ENCODE results near the gene PPP1R12C.
"Not testable (repeated sequence)": the region's sequence is repeated elsewhere in the genome, so short reads cannot be mapped to it uniquely, and the experiment has no call there.

The PPP1R12C gene

DNA sequence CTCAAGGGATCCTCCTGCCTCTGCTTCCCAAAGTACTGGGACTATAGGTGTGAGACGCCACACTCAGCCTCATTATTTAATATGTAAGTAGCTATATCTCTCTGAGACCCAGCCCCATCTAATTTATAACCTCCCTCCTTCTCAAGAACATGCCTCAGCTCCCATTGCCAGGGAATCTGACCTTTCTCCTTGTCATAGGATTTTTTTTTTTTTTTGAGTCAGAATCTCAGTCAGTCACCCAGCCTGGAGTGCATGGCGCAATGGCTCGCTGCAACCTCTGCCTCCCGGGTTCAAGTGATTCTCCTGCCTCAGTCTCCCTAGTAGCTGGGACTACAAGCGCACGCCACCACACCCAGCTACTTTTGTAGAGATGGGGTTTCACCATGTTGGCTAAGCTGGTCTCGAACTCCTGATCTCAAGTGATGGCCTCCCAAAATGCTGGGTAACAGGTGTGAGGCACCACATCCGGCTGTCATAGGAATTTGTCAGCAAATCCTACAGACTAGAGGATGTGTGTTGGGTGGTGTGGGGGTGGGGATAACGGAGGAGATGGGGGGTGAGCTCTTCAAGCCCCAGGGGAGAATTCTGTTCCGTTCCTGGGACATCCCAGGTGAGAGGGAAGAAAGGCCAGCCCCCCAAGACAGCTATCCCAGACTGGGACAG lies 46.8 kb downstream of the PPP1R12C start:
- no peak for DNase-seq

DNA sequence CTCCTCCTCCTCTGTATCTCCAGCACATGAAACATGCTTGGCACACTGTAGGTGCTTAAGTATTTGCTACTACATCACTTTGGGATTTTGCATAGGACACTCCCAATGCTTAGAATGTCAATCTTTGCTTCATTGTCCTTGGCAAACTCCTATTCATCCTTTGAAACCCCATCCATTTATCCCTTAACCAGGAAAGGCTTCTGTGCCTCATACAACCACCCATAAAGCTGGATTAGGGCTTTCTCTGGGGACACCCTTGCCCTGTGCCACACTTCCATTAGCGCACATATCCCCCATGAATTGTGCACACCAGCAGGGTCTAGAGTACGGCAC lies 47.6 kb downstream of the PPP1R12C start:
- no peak for DNase-seq

DNA sequence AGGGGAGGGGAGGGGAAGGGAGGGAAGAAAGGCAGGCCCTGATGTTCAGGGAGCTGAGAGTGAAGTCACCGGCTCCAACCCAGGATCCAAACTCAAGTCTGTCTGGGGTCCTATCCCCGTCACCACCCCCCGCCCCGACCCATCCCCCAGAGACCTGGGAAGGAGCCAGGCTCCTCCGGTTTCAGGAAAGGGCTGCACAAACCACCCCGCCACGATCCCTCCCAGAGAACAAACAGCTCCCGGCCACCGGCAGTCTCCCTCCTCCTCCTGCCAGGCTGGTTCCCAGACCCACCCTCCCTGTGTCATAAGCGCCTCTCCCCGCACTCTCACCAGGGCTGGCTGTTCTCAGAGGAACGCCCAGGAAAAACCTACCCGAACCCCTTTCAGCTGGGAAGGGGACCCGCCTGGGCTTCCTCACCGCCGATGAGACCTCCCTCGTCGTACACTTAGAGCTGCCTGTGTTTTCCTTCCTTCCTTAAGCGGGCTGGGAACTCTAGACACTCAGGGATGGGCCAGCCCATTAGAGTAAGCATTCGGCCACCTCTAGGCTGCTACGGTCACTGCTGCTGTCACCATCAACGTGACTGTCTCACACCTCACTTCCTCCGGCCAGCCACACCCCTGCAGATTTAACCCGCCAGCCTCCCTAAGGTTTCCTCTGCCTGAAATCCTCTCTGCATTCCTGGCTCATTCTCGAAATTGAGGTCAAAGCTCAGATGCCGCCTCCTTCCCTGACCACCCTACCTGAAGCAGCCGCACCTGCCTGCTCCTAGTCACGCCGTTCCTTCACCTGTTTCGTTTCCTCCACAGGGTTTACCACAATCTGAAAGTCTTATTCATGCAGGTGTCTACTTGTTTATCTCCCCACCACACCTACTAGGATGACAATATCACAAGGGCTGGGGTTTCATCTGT lies 48.2 kb downstream of the PPP1R12C start:
- DNase-seq: no peak

DNA sequence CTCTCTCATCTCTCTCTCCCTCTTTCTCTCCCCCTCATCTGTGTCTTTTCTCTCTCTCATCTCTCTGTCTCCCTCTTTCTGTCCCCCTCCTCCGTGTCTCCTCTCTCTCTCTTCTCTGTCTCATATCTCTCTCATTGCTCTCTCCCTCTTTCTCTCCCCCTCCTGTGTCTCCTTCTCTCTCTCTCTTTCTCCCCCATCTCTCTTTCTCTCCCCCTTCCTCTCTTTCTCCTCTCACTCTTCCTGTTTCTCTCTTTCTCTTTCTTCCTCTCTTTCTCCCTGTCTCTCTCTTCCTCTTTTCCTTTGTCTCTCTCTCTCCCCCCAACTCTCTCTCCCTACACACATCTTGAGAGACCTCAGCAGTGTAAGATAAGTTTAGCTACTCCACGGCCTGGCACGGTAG lies 49.6 kb downstream of the PPP1R12C start:
- no peak for DNase-seq

DNA sequence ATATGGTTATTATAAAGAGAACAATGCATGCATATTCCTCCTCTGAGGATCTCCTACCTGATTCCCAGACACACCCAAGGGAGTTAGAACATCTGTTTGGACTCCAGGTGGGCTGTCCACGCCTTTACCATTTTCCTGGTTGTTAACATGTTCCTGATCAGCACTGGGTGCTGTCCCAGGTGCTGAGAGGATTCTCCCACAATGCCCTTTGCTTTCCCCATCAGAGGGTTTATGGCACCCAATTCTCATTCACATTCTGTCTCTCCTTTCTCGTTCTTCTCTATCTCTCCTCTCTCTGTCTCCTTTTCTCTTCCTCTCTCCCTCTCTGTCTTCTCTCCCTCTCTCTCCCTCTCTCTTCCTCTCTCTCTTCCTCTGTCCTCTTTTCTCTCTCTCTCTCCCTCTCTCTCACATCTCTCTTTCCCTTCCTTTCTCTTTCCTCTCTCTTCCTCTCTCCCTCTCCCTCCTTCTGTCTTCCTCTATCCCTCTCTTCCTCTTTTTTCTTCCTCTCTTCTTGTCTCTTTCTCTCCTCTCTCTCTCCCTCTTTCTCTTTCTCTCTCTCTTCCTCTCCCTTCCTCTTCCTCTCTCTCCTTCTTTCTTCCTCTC lies 51.2 kb downstream of the PPP1R12C start:
- DNase-seq: no peak

DNA sequence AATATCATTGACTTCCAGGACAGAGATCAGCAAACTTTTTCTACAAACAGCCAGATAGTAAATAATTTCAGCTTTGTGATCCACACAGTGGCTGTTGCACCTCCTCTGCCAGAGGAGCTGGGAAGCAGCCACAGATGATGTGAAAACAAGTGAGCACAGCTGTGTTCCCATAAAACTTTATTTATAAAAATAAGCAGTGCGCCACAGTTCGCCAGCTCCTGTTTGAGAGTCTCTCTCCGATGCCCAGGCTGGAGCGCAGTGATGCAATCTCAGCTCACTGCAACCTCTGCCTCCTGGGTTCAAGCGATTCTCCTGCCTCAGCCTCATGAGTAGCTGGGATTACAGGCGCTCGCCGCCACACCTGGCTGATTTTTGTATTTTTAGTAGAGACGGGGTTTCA lies 51.9 kb downstream of the PPP1R12C start:
- not testable (repeated sequence) for DNase-seq

DNA sequence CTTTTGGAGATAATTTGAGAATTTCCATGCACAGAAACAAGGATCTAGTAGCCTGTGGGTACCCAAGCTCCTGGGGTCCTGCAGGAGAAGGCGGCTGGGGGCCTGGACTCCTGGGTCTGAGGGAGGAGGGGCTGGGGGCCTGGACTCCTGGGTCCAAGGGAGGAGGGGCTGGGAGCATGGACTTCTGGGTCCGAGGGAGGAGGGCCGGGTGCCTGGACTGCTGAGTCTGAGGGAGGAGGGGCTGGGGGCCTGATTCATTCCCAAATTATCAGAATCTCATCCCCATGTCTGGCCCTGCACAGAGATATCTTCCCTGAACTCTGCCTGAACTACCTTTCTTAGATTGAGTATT lies 54.0 kb downstream of the PPP1R12C start:
- DNase-seq: no peak

DNA sequence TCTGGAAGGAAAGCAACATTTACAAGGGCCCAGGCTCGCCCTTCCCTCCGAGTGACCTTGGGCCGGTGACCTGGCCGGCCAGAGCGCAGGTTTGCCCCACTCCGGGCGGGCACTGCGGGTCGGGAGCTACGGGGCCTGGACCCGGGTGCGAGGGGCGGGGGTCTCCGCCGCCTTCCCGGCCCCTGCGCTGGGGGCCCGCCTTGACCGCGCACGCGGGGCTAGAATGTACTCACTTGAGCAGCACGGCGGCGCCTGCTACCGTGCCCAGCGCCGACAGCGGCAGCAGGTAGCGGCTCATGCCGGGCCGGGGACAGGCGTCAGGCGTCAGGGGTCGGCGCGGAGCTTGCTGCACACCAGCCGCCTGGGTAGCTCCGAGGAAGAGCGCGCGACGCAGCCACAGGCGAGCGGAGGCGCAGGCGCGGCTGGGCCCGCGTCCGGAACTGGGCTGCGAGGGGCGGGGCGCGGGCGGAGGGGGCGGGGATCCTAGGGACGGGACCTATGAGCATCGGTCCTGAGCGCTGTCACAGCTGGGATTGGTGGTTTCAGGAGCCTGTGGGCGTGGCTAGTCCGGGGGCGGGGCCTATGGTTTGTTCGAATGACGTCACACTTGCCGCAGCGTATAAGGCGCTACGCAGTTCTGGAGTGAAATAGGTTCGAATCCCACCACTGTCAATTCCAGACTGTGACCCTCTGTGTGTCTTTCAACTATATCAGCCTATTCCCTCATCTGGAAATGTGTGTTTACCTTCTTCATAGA lies 54.5 kb downstream of the PPP1R12C start, which contains the start of gene RDH13:
Gene RDH13, minus strand, starts transcription at position 414 of the 757 bp plus-strand sequence. Its CDS starts 116 bp downstream, at position 298.
- peak; percentile 99 for DNase-seq

DNA sequence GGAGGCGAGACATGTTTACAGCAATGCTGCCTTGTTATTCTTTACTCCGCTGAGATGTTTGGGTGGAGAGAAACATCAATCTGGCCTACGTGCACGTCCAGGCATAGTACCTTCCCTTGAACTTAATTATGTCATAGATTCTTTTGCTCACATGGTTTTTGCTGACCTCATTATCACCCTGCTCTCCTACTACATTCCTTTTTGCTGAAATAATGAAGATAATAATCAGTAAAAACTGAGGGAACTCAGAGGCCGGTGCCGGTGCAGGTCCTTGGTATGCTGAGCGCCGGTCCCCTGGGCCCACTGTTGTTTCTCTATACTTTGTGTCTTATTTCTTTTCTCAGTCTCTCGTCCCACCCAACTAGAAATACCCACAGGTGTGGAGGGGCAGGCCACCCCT lies 57.1 kb downstream of the PPP1R12C start:
- DNase-seq: not testable (repeated sequence)

DNA sequence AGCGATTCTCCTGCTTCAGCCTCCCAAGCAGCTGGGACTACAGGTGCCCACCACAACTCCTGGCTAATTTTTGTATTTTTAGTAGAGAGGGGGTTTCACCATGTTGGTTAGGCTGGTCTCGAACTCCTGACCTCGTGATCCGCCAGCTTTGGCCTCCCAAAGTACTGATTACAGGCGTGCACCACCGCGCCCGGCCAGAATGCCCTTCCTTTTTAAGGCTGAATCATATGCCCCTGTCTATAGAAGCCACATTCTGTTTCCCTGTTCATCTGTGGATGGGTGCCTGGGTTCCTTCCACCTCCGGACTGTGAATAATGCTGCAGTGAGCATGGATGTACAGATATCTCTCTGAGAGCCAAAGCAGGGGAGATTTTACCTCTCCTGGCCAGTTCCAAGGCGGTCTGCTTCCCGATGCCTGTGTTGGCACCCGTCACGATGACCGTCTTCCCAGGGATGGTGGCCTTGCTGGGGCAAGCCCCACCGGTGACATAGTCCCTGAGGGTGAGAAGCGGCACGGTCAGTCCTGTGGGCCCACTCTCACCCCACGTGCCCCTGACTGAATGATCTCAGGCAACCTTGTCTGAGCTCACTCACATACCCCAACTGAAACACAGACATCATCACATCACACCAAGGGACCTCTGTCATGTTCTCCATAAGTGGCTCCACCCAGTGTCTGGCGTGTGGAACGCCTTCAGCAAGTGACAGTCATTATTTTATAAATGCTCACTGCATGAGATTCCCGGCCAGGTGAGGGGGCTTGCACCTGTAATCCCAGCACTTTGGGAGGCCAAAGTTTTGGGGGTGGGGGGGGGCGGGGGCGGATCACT lies 58.4 kb downstream of the PPP1R12C start:
- DNase-seq: no peak

DNA sequence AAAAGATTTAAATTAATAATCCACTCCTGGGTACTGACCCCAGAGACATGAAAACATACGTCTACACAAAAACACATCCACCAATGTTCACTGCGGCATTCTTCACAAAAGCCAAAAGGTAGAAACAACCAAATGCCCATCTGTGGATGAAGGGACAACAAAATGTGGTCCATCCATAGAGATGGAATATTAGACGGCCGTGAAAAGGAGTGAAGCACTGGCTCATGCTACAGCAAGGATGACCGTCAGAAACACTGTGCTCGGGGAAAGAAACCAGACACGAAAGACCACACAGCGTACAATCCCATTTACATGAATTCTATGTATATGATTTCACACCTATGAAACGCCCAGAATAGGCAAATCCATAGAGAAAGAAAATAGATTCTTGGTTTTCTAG lies 60.6 kb downstream of the PPP1R12C start:
- no peak for DNase-seq

DNA sequence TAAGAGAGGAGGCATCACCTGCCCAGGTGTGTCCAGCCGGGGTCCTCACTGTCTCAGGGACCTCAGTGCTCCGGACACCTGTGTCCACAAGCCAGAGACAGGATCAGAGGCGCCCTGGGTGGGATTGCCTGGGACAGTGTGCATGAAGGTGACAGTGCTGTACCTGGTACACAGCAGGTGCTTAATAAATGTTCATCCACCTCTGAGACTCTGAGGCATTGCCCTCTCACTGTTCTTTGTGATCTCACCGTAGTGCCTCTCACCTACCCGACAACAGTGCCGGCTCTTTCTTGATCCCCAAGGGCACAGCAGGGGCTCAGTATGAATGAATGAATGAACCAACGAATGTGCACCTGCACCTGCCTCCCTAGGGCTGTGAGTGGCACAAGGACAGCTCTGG lies 63.7 kb downstream of the PPP1R12C start:
- no peak for DNase-seq

DNA sequence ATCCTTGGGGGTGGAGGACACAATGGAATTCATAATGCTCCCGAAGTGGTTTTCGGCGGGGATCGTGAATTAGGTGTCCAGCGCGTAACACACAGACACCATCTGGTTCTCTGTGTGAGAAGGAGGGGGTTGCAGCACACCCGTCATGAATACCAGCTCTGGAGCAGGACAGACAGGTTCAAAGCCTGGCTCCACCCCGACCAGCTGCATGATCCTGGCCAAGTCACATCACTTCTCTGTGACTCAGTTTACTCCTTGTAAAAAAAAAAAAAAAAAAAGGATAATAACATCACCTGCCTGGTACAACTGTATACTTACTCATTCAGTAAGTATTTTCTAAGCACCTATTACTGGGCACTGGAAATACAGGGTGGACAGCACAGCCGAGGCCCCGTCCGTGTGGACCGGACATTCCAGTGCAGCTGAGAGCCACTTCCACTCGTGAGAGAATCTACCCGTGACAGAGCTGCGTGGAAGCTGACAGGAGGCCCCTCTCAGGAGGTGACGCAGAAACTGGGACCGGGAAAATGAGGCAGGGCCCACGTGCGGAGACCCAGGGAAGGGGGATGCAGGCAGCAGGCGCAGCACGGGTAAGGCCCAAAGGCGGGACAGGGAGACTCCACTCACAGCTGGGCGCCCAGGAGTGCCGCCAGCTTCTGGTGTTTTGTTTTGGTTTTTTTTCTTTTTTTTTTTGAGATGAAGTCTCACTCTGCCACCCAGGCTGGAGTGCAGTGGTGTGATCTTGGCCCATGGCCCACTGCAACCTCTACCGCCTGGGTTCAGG lies 66.5 kb downstream of the PPP1R12C start:
- no peak for DNase-seq

DNA sequence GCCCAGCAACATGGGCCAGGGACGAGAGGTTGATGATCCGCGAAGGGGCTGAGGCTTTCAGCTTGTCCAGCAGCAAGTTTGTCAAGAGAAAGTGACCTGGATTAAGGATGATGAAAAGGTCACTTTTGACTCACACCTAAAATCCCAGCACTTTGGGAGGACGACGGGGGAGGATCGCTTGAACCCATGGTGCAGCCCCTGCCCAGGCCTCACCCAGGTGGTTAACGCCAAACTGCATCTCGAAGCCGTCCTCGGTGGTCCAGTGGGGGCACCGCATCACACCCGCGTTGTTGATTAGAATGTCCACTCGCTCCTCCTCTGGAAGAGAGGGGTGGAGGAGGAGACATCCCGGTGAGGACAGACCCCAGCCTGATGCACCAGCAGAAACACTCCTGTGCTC lies 69.0 kb downstream of the PPP1R12C start:
- DNase-seq: no peak

DNA sequence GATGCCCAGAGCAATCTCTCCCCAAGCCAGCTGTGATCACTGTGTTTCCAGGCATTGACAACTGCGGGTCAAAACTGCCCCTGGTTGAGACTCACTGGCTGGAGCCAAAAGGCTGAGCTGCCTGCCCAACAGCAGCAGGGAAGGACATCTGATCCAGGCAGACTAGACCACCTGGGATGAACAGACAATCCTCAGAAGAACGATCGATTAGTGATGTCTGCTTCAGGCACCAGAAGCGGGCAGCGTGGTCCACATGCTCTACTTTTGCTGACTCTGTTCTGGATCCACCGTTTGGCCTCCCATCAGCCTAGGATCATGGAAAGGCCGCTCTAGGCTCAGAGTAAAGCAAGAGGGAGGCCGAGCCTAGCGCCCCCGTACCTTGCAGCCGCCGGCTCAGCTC lies 69.5 kb downstream of the PPP1R12C start:
- DNase-seq: no peak

DNA sequence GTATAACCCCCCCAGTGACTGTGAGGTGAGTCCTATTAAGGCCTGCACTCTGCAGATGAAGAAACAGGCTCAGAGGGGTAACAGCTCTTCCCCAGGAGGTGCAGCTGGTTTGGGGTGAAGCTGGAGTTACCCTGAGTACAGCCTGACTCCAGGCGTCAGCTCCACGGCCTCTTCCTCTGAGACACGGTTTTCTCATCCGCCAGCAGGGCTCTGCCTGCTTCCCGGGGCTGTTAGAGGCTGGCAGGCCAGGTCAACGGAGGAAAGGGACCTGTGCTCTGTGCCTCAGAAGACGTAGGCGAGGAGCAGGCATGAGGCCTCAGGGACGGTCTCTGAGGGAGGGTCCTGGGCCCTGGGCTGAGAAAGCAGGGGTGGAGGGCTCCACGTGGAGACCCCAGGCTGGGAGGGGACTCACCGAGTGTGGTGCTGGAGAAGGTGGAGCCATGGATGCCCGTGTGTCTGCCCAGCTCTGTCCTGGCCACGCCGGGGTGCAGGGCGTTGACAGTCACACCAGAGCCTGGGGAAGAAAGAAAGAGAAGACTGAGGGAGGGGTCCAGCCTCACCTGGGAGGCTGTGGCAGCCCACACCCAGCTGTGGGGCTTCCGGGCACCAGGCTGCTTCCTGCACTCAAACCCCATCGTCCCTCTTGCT lies 70.3 kb downstream of the PPP1R12C start:
- DNase-seq: no peak

DNA sequence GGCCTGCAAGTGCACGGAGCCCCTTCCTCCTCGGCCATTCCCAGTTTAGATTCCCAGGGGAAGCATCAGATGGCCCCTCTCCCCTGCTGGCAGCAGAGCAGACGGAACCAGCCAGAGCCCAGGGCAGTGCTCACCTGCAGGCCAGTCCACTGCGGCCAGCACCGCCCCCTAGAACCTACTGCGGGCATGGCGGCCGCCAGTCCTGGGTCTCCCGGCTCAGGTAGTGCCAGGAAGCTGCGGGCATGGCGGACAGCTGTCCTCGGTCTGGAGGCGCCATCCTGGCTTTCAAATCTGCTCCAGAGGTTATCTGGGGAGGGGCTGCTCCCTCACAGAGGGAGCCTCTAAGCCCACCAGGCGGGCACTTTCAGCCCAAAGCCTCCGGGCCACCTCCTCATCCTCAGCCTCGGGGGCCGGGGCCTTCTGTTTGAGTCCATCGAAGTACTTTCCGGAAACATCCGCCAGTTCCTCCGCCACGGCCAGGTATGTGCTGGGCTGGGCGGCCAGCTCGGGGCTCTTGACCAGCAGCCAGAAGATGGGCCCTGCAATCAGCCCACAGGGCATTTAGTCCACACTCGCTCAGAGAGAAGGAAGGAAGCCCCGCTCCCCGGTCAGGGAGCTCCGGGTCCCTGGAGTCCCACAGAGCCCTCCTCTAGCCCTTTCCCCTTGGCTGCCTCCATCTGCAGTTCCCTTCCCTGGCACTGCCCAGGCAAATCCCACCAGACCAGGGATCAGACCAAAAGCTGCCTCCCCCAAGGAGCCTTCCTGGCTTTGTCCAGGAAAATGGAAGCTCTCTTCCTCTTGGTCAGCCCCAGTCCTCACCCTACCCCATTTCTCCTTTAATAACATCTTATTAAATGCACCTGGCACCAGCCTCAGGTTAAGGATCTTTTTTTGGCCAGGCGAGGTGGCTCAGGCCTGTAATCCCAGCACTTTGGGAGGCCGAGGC lies 72.4 kb downstream of the PPP1R12C start:
- no peak for DNase-seq

DNA sequence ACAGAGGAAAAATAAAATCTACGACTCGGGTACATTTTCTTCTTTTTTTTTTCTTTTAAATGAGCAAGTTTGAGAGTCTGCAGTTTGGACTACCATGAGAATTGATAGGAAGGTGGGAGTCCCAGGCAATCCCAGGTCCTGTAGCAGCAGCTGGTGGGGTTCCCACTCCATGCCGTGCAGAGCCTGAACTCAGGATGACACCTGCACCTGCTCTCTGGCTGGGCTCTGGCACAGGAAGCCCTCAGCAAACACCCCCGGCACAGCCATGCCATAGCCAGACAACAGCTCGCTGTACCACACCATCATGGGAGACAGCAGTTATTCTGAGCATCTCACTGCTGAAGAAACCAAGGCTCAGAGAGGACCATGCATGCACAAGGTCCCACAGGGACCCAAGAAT lies 73.2 kb downstream of the PPP1R12C start:
- DNase-seq: no peak

DNA sequence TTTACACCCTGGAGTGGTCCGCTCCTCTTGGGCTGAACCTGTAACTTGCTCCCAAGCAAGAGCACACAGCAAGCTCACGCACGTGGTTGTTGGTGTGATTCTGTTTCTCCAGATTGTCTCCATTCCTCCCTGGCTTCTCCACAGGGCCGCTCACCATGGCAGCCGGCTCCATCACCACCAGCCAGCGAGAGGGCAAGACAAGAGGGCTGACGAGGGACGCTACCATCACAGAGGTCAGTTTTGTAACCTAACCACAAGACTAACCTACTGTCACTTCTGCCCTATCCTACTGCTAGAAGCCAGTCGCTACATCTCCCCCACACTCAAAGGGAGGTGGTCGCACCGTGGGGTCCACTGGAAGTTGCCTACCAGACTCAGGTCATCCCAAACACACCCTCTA lies 74.7 kb downstream of the PPP1R12C start:
- DNase-seq: no peak

DNA sequence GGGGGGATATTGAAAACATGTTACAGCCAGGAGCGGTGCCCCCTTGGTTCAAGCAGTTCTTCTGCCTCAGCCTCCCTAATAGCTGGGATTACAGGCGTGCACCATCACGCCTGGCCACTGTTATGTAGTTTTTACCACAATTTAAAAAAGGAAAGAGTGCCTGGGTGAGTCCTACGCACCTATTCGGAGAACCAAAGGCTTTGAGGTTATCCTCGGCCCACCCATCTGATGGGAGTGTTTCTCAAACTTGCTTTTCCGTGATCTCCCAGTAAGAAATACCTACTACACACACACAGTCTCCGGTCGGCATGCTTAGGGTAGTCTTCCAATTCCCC lies 75.1 kb downstream of the PPP1R12C start:
- DNase-seq: no peak

Measured in activated T-cell treated with anti-CD3 and anti-CD28 coated beads, Interleukin-2, amount 50 U/mL, for 48 hours (primary cell).